ENCODE results near the gene NEUROG3.

The NEUROG3 gene

GRCh38 chr10:69609077-69609476 is 35.9 kb upstream of the NEUROG3 start:
- no peak for DNase-seq (ENCODE audit: low read depth)

GRCh38 chr10:69600761-69601330 is 27.6 kb upstream of the NEUROG3 start:
- DNase-seq (ENCODE audit: low read depth): no peak
- no peak overlapping the region for H3K4me3 ChIP-seq (ENCODE audit: low read depth, low read length)
- no peak for TF ChIP-seq CTCF (IDR thresholded peaks at IDR 0.05; ENCODE audit: low read depth, low read length, missing control alignments)

More at GRCh38 chr10:69609077-69609476, 35.9 kb upstream of the NEUROG3 start:
- H3K4me3 ChIP-seq (ENCODE audit: low read depth, low read length): no peak overlapping the region
- no peak for TF ChIP-seq CTCF (IDR thresholded peaks at IDR 0.05; ENCODE audit: low read depth, low read length, missing control alignments)

DNA sequence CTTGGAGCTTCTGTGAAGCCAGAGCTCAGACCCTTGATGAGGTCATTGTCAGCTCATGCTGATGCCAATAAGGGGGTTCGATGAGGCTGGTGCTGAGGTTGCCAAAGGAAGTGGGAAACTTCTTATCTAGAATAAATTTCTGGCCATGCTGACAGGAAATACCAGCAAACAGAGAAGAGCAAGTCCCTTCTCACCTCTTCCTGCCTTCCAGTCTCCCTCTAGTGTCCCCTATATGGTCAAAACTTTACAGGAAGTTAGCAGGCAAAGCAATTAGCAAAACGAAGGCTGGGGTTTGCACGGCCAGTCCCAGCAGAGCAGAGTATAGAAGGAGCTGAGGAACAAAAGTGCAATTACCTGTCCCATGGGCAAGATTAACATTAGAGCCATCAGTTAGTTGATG is 15.1 kb upstream of the NEUROG3 start:
- H3K4me3 ChIP-seq (ENCODE audit: low read depth, low read length): no peak overlapping the region
- TF ChIP-seq CTCF (IDR thresholded peaks at IDR 0.05; ENCODE audit: low read depth, low read length, missing control alignments): no peak
- no peak for DNase-seq (ENCODE audit: low read depth)

DNA sequence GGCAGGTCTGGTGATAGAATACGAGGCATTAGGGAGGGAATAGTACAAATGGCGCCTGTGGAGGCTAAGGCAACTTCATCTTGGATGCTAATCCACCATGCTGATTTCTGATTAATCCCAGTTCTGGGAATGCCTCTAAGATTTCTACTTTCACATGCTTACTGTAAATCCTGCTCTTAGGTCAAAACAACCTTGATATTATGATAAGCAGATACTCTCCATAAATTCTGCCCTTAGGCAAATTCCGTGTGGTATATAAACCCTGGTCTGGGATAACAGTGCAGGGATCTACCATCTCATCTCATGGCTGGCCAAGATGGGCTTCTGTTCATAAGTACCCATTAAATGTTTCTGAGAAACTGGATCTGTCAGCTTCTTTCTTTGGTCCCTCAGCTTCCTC is 11.4 kb upstream of the NEUROG3 start:
- H3K4me3 ChIP-seq (ENCODE audit: low read depth, low read length): no peak overlapping the region
- no peak for DNase-seq (ENCODE audit: low read depth)
- TF ChIP-seq CTCF (IDR thresholded peaks at IDR 0.05; ENCODE audit: low read depth, low read length, missing control alignments): no peak

DNA sequence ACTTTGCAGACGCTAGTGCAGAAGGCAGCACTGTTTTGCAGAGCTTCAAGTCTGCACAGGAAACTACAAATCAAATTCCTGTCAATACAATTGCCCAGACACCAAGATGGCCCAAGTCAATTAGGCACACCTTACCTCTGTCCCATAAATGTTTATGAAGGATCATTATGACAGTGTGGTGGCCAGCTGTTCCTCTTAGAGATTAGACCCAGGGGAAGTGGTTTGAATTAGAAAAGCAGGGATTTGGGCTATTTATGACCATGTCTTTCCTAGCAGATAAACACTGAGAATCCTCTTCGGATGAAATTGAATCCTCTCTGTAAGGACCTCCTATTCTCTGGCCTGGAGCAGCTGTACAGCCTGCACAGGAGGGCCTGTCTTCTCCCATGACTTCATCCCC is 9.9 kb upstream of the NEUROG3 start:
- TF ChIP-seq CTCF (IDR thresholded peaks at IDR 0.05; ENCODE audit: low read depth, low read length, missing control alignments): no peak
- H3K4me3 ChIP-seq (ENCODE audit: low read depth, low read length): no peak overlapping the region
- DNase-seq (ENCODE audit: low read depth): no peak

GRCh38 chr10:69580435-69580834 is 7.2 kb upstream of the NEUROG3 start:
- TF ChIP-seq CTCF (IDR thresholded peaks at IDR 0.05; ENCODE audit: low read depth, low read length, missing control alignments): no peak
- no peak overlapping the region for H3K4me3 ChIP-seq (ENCODE audit: low read depth, low read length)
- no peak for DNase-seq (ENCODE audit: low read depth)

GRCh38 chr10:69579464-69580060 is 6.3 kb upstream of the NEUROG3 start:
- H3K4me3 ChIP-seq (ENCODE audit: low read depth, low read length): no peak overlapping the region
- no peak for DNase-seq (ENCODE audit: low read depth)
- no peak for TF ChIP-seq CTCF (IDR thresholded peaks at IDR 0.05; ENCODE audit: low read depth, low read length, missing control alignments)

All from GM12864 (cell line).